ENCODE measurements around the gene ADAT3. TPM values are rescaled to one million over a fixed set of nuclear protein-coding genes. Genes with fewer than 3 reads are reported as not detected.

Gene ADAT3
- total and polyA plus RNA-seq, 4 donors: 1.3 to 3.3 (median 2.1) TPM

GRCh38 chr19:1921825-1922224 lies 16.6 kb downstream of the ADAT3 start:
- 92% methylated on average over 15 of the region's 15 CpGs for WGBS
- no peak overlapping the region for H3K4me3 ChIP-seq (ENCODE audit: low read depth in 1 of 3, low read length in 3 of 3)
- H3K27me3 ChIP-seq (ENCODE audit: control insufficient read depth in 4 of 4, insufficient read depth in 4 of 4, low read length in 3 of 4): no peaks in the 10 kb centered on the region
- TF ChIP-seq JUND (IDR thresholded peaks at IDR 0.05) (no peak), CTCF (IDR thresholded peaks at IDR 0.05; ENCODE audit: low read depth, low read length, missing input control) (no peak), FOXA1 (IDR thresholded peaks at IDR 0.05) (no peak), FOXA2 (IDR thresholded peaks at IDR 0.05) (no peak), REST (IDR thresholded peaks at IDR 0.05) (no peak), GABPA (IDR thresholded peaks at IDR 0.05 in 1 of 2, conservative IDR thresholded peaks at IDR 0.05 in 1 of 2) (no peak), TAF1 (conservative IDR thresholded peaks at IDR 0.05) (no peak), HNF4A (conservative IDR thresholded peaks at IDR 0.05) (no peak), ZBTB33 (IDR thresholded peaks at IDR 0.05) (no peak), YY1 (IDR thresholded peaks at IDR 0.05) (no peak), EGR1 (IDR thresholded peaks at IDR 0.05; ENCODE audit: low read depth in 2 of 2) (no peak)
- H3K4me1 ChIP-seq (ENCODE audit: control insufficient read depth in 4 of 4, insufficient read depth in 4 of 4, low read length in 3 of 4): no peaks in the 10 kb centered on the region
- H3K27ac ChIP-seq (ENCODE audit: low read depth in 1 of 2, low read length in 2 of 2): no peak overlapping the region
- peaks cover 5 to 40% (median 12%) of the 10 kb centered on the region in 4 donors for H3K36me3 ChIP-seq (ENCODE audit: control insufficient read depth in 4 of 4, insufficient read depth in 3 of 4, low read depth in 1 of 4, low read length in 3 of 4)
- no peaks in the 10 kb centered on the region for H3K9me3 ChIP-seq (ENCODE audit: control insufficient read depth in 4 of 4, low read length in 3 of 4)
- H3K9ac ChIP-seq (ENCODE audit: low read depth in 1 of 2, low read length in 2 of 2): no peak overlapping the region
- DNase-seq (ENCODE audit: low spot score): no peak

- TF ChIP-seq CTCF (IDR thresholded peaks at IDR 0.05; ENCODE audit: low read depth, low read length, missing input control) (no peak), ATF3 (IDR thresholded peaks at IDR 0.05) (no peak), EGR1 (IDR thresholded peaks at IDR 0.05; ENCODE audit: low read depth in 2 of 2) (no peak), JUND (IDR thresholded peaks at IDR 0.05) (no peak)
- Histone ChIP-seq H3K27me3 (ENCODE audit: control insufficient read depth in 4 of 4, insufficient read depth in 4 of 4, low read length in 3 of 4) (no peaks in the 10 kb centered on the region), H3K4me3 (ENCODE audit: low read depth in 1 of 3, low read length in 3 of 3) (no peak overlapping the region), H3K27ac (ENCODE audit: low read depth in 1 of 2, low read length in 2 of 2) (no peak overlapping the region), H3K9me3 (ENCODE audit: control insufficient read depth in 4 of 4, low read length in 3 of 4) (no peaks in the 10 kb centered on the region), H3K36me3 (ENCODE audit: control insufficient read depth in 4 of 4, insufficient read depth in 3 of 4, low read depth in 1 of 4, low read length in 3 of 4) (peaks cover 5 to 40% (median 12%) of the 10 kb centered on the region in 4 donors), H3K4me1 (ENCODE audit: control insufficient read depth in 4 of 4, insufficient read depth in 4 of 4, low read length in 3 of 4) (no peaks in the 10 kb centered on the region), H3K9ac (ENCODE audit: low read depth in 1 of 2, low read length in 2 of 2) (no peak overlapping the region)
- no peak for DNase-seq (ENCODE audit: low spot score)
- WGBS: 96% methylated on average over 23 of the region's 23 CpGs
Measured at GRCh38 chr19:1922803-1923202, 17.6 kb downstream of the ADAT3 start.
